B cell (primary cell): ENCODE measurements around the gene MRPS9. TPM values are rescaled to one million over a fixed set of nuclear protein-coding genes. Genes with fewer than 3 reads are reported as not detected.
A peak's percentile ranks its signal among the peaks of the same experiment; 100 is the strongest.

Experiments
- ATAC-seq: fragments of 200-7000 bp; cut with Tn5 transposase; one replicate; pipeline ENCODE4 v1.10.0; 2021; ENCODE audit warnings: low read depth, mild to moderate bottlenecking, moderate number of reproducible peaks, moderate library complexity
- CTCF ChIA-PET: fragments of 350-600 bp; sonication (Branson Sonifier 250); formaldehyde crosslinking; loops from one replicate; lab custom pipeline; 2021; ENCODE audit warnings: antibody characterized with exemption, inconsistent platforms; lab: Charles Lee
- POLR2A ChIA-PET: fragments of 350-600 bp; sonication (Branson Sonifier 250); formaldehyde crosslinking; loops from one replicate; lab custom pipeline; 2021; ENCODE audit warnings: antibody characterized with exemption; lab: Charles Lee
- DNase-seq: peaks from one replicate; pipeline ENCODE4 v3.0.0; 2013
- H2AFZ ChIP-seq: 2 replicates; pipeline ENCODE4 v1.6.1; 2012; ENCODE audit warnings: mild to moderate bottlenecking, low read depth, low read length; ENCODE audit not compliant: insufficient read depth, poor library complexity, severe bottlenecking
- H3K27ac ChIP-seq, 2 donors: 1 replicate in 1 of 2; 2 replicates in 1 of 2; pipeline ENCODE4 v1.5.1; 2012 to 2013; ENCODE audit warnings: low read length in 2 of 2, mild to moderate bottlenecking in 2 of 2, moderate library complexity in 1 of 2
- H3K27me3 ChIP-seq, 4 experiments: fragments of 200-600 bp in 1 of 4; sonication (generic) in 1 of 4; replicated peaks in 1 of 4; 1 replicate in 2 of 4; 2 replicates in 2 of 4; pipeline versions ENCODE4 v1.6.1 to v1.7.0; 2013 to 2016; ENCODE audit warnings: low read length in 3 of 4, mild to moderate bottlenecking in 2 of 4, mixed read lengths in 1 of 4, moderate library complexity in 1 of 4; ENCODE audit not compliant: insufficient read depth in 4 of 4, control insufficient read depth in 3 of 4; ENCODE audit errors: control extremely low read depth in 1 of 4
- H3K36me3 ChIP-seq, 2 experiments: replicated peaks in 1 of 2; 1 replicate in 1 of 2; 2 replicates in 1 of 2; pipeline versions ENCODE4 v1.6.1 to v1.7.1; 2013; ENCODE audit warnings: low read length in 1 of 2; ENCODE audit not compliant: insufficient read depth in 2 of 2, control insufficient read depth in 1 of 2; ENCODE audit errors: control extremely low read depth in 1 of 2, extremely low read depth in 1 of 2
- H3K4me1 ChIP-seq, 2 donors: fragments of 200-600 bp in 1 of 2; sonication (generic) in 1 of 2; 1 replicate in 1 of 2; 2 replicates in 1 of 2; pipeline versions ENCODE4 v1.5.1 to v1.6.1; 2013 to 2017; ENCODE audit warnings: low read length in 2 of 2; ENCODE audit not compliant: control insufficient read depth in 2 of 2, insufficient read depth in 2 of 2
- H3K4me2 ChIP-seq: replicated peaks from 2 replicates; pipeline ENCODE3; 2012; ENCODE audit warnings: mild to moderate bottlenecking, low read depth, low read length; ENCODE audit not compliant: poor library complexity, severe bottlenecking
- H3K4me3 ChIP-seq, 5 experiments: fragments of 200-600 bp in 1 of 5; sonication (generic) in 1 of 5; 1 replicate in 3 of 5; 2 replicates in 2 of 5; pipeline versions ENCODE4 v1.5.1 to v1.7.0; 2011 to 2016; ENCODE audit warnings: low read length in 4 of 5, mild to moderate bottlenecking in 4 of 5, low read depth in 2 of 5, control low read depth in 1 of 5, moderate library complexity in 1 of 5; ENCODE audit not compliant: insufficient read depth in 1 of 5; ENCODE audit errors: control extremely low read depth in 1 of 5, extremely low read depth in 1 of 5
- H3K79me2 ChIP-seq: fragments of 200-600 bp; sonication (generic); one replicate; pipeline ENCODE4 v1.6.0; 2016; ENCODE audit warnings: low read length; ENCODE audit not compliant: control insufficient read depth, insufficient read depth
- H3K9ac ChIP-seq: fragments of 200-600 bp; sonication (generic); 2 replicates; pipeline ENCODE4 v1.6.1; 2017; ENCODE audit warnings: mild to moderate bottlenecking, low read length, moderate library complexity
- H3K9me3 ChIP-seq, 3 donors: one replicate each; pipeline versions ENCODE4 v1.6.1 to v1.7.1; 2013; ENCODE audit warnings: low read length in 2 of 3; ENCODE audit not compliant: control insufficient read depth in 2 of 3, insufficient read depth in 1 of 3; ENCODE audit errors: control extremely low read depth in 1 of 3
- H4K20me1 ChIP-seq: 2 replicates; pipeline ENCODE4 v1.6.0; 2012; ENCODE audit warnings: mild to moderate bottlenecking, low read length; ENCODE audit not compliant: insufficient read depth, control insufficient read depth, poor library complexity, severe bottlenecking
- H3K27ac Mint-ChIP-seq: one replicate; pipeline ENCODE4 v1.8.0; 2021; ENCODE audit warnings: mixed read lengths
- H3K27me3 Mint-ChIP-seq: one replicate; pipeline ENCODE4 v1.8.0; 2021; ENCODE audit warnings: mixed read lengths
- H3K4me1 Mint-ChIP-seq: one replicate; pipeline ENCODE4 v1.8.0; 2021; ENCODE audit warnings: mixed read lengths
- H3K4me3 Mint-ChIP-seq: one replicate; pipeline ENCODE4 v1.8.0; 2021; ENCODE audit warnings: mixed read lengths
- H3K9me3 Mint-ChIP-seq: one replicate; pipeline ENCODE4 v1.8.0; 2022; ENCODE audit warnings: mixed read lengths; ENCODE audit not compliant: insufficient read depth
- EZH2 ChIP-seq: IDR thresholded peaks from 2 replicates; pipeline ENCODE4 v1.6.1; 2012; ENCODE audit warnings: borderline replicate concordance, low read depth, mild to moderate bottlenecking, moderate library complexity, low read length; ENCODE audit not compliant: insufficient read depth, poor library complexity, severe bottlenecking
- WGBS: methylation state at CpG from one replicate; pipeline ENCODE4 v1.1.5; 2013; ENCODE audit warnings: missing lambda C conversion rate; ENCODE audit not compliant: insufficient coverage; 5-methylcytosine and 5-hydroxymethylcytosine counted together
- intact Hi-C: fragments of 100-400 bp; cut with micrococcal nuclease; formaldehyde crosslinking; loops from one replicate; pipeline ENCODE4 v1.10.0; 2022
- polyA plus RNA-seq: library from polyadenylated mRNA; depleted of rRNA; stranded (reverse); fragments of >200 nt; gene quantifications from 2 replicates; pipeline ENCODE4 v1.2.3, GENCODE V29; 2012
- total RNA-seq, 2 donors: library from RNA; stranded (reverse); fragments of 120-200 nt in 1 of 2; gene quantifications; 1 replicate in 1 of 2; 2 replicates in 1 of 2; pipeline versions ENCODE4 v1.2.3 to v1.2.4, GENCODE V29; 2013 to 2022
- TF ChIP-seq, protein P1 (sequence below): fragments of 200-600 bp; IDR thresholded peaks from one replicate; pipeline ENCODE4 v1.8.0; 2022; ENCODE audit warnings: antibody characterized with exemption, mild to moderate bottlenecking

MRPS9 gene
- total and polyA plus RNA-seq, 2 donors (not counting 1 experiment from before 2014, with no cell fraction given), result 13.0 to 19.8 TPM

DNA sequence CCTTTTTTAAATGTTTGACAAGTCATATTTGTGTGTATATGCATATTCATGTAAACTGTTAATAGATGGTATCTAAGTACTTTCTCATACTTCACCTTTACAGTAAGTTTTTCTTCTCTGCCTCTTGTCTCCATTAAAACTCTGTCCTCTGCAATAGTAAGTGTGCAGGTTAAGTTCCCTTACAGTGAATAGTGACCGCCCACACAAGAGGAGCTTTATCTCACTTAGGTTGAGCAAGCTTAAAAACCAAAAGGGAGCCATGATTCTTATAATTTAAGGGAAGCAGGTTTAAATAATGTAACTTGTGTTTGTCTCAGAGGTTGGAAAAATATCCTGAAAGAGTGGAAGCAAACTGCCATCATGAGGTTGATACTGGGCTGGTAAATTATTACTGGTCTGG lies 61.3 kb downstream of the MRPS9 start:
- Mint-ChIP-seq H3K27me3 (no peaks in the 10 kb centered on the region), H3K4me3 (no peak overlapping the region), H3K27ac (no peak overlapping the region), H3K9me3 (no peaks in the 10 kb centered on the region), H3K4me1 (peaks cover 6% of the 10 kb centered on the region)
- Histone ChIP-seq H3K4me1 (peaks cover 0 to 3% of the 10 kb centered on the region in 2 donors), H3K9me3 (no peaks in the 10 kb centered on the region), H3K4me3 (no peak overlapping the region), H4K20me1 (no peaks in the 10 kb centered on the region), H3K4me2 (no peak overlapping the region), H3K9ac (no peak overlapping the region), H3K27me3 (no peaks in the 10 kb centered on the region), H2AFZ (no peak overlapping the region), H3K79me2 (no peaks in the 10 kb centered on the region), H3K27ac (no peak overlapping the region), H3K36me3 (peaks cover 10 to 24% of the 10 kb centered on the region in 2 experiments)
- no CpG with 5 or more reads among the region's 1 CpG for WGBS
- no peak for ATAC-seq
- DNase-seq, result no peak
- TF ChIP-seq, protein P1, sequence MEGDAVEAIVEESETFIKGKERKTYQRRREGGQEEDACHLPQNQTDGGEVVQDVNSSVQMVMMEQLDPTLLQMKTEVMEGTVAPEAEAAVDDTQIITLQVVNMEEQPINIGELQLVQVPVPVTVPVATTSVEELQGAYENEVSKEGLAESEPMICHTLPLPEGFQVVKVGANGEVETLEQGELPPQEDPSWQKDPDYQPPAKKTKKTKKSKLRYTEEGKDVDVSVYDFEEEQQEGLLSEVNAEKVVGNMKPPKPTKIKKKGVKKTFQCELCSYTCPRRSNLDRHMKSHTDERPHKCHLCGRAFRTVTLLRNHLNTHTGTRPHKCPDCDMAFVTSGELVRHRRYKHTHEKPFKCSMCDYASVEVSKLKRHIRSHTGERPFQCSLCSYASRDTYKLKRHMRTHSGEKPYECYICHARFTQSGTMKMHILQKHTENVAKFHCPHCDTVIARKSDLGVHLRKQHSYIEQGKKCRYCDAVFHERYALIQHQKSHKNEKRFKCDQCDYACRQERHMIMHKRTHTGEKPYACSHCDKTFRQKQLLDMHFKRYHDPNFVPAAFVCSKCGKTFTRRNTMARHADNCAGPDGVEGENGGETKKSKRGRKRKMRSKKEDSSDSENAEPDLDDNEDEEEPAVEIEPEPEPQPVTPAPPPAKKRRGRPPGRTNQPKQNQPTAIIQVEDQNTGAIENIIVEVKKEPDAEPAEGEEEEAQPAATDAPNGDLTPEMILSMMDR, result no peak
- TF ChIP-seq EZH2, result no peak
- intact Hi-C loops, result no loop called here
- ChIA-PET CTCF (interaction anchor here (1.1 kb wide), 1 partner anchor 12 kb away, joined by 3 read pairs; no protein-coding TSS in a partner anchor), POLR2A (no interaction called here)

DNA sequence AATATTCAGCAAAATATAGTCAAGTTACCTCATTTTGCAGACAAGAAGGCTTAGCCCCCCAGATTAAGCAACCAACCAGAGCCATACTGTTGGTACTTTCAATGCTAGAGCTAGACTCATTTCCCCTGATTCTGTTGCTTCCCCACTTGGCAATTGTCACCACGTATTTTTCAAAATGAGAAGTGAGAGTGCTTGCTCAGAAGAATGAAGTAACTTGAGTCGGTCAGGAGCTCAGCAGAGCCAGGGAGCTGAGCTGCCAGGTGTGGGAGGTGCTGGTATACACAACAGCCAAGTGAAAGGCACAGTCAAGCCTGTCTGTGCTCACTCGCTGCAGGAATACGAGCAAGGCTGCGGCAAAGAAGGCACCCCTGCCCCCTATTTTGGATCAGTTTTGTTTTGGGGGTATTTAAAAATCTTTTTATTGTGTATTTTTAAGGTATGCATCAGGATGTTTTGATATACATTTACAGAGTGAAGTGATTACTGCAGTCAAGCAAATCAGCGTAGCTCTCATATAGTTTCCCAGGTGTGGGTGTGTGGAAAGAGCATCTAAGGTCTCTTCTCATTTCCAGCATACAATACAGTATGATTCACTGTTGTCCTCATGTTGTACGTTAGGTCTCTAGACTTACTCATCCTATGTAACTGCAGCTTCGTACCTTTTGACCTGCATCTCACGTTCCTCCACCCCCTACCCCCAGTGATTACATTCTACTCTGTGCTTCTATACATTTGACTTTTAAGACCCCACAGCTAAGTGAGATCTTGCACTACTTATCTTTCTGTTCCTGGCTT lies 62.4 kb downstream of the MRPS9 start:
- intact Hi-C loops, result no loop called here
- Histone ChIP-seq H3K4me1 (peaks cover 0 to 3% of the 10 kb centered on the region in 2 donors), H2AFZ (no peak overlapping the region), H3K9me3 (no peaks in the 10 kb centered on the region), H3K9ac (no peak overlapping the region), H3K4me2 (no peak overlapping the region), H3K79me2 (no peaks in the 10 kb centered on the region), H4K20me1 (no peaks in the 10 kb centered on the region), H3K27me3 (no peaks in the 10 kb centered on the region), H3K27ac (no peak overlapping the region), H3K36me3 (peaks cover 10 to 17% of the 10 kb centered on the region in 2 experiments), H3K4me3 (no peak overlapping the region)
- Mint-ChIP-seq H3K9me3 (no peaks in the 10 kb centered on the region), H3K27ac (no peak overlapping the region), H3K27me3 (no peaks in the 10 kb centered on the region), H3K4me3 (no peak overlapping the region), H3K4me1 (peaks cover 6% of the 10 kb centered on the region)
- WGBS, result 100% methylated on average over 5 of the region's 9 CpGs
- peak; percentile 32 for DNase-seq
- TF ChIP-seq, protein P1, result no peak
- no peak for TF ChIP-seq EZH2
- CTCF ChIA-PET, result interaction anchor here (1.0 kb wide), 2 partner anchors 16 to 136 kb away, joined by 4 to 5 read pairs; no protein-coding TSS in a partner anchor
- POLR2A ChIA-PET, result no interaction called here
- peak; percentile 43 for ATAC-seq
